Adrenal gland (tissue), 12 donors: ENCODE measurements around the gene SIRPB2. TPM values are rescaled to one million over a fixed set of nuclear protein-coding genes. Genes with fewer than 3 reads are reported as not detected.

Source experiments
- DNase-seq, 7 donors: peaks; one replicate each; pipeline ENCODE4 v3.0.0-alpha.2; 2019 to 2020
- H3K27ac ChIP-seq, 5 donors: fragments of 200-600 bp; sonication (generic) in 4 of 5; 1 replicate in 3 of 5; 2 replicates in 2 of 5; pipeline versions ENCODE4 v1.5.1 to v1.8.0; 2016 to 2020; ENCODE audit warnings: mild to moderate bottlenecking in 1 of 5
- H3K27me3 ChIP-seq: fragments of 200-600 bp; 2 replicates; pipeline ENCODE4 v1.8.0; 2021
- H3K36me3 ChIP-seq, 2 donors: fragments of 200-600 bp; replicated peaks in 1 of 2; 1 replicate in 1 of 2; 2 replicates in 1 of 2; pipeline versions ENCODE4 v1.5.1 to v1.8.0; 2018 to 2022
- H3K4me1 ChIP-seq, 2 donors: fragments of 200-600 bp; replicated peaks in 1 of 2; 1 replicate in 1 of 2; 2 replicates in 1 of 2; pipeline versions ENCODE4 v1.5.1 to v1.8.0; 2018 to 2021
- H3K4me3 ChIP-seq, 4 donors: fragments of 200-600 bp; sonication (generic) in 3 of 4; one replicate each; pipeline ENCODE4 v1.5.1; 2016 to 2018
- H3K9me3 ChIP-seq, 3 donors: fragments of 200-600 bp; sonication (generic) in 1 of 3; replicated peaks in 1 of 3; 1 replicate in 2 of 3; 2 replicates in 1 of 3; pipeline versions ENCODE4 v1.5.1 to v1.8.0; 2016 to 2021
- POLR2A ChIP-seq, 2 donors: fragments of 450-650 bp; IDR thresholded peaks; one replicate each; pipeline ENCODE4 v1.6.1; 2017; ENCODE audit warnings: antibody characterized with exemption in 2 of 2, mild to moderate bottlenecking in 2 of 2, moderate library complexity in 1 of 2
- WGBS, 4 donors: extraction: QIAGEN DNeasy Blood & Tissue Kit in 2 of 4; methylation state at CpG; one replicate each; pipeline versions ENCODE4 v1.1.5 to v1.1.7; 2013 to 2017; 5-methylcytosine and 5-hydroxymethylcytosine counted together
- intact Hi-C, 2 donors: fragments of 100-400 bp; cut with DNase I; formaldehyde crosslinking; loops; one replicate each; pipeline versions ENCODE4 v1.14.1 to v1.15.0; 2022 to 2023
- polyA plus RNA-seq, 3 donors: library from polyadenylated mRNA; stranded (reverse); fragments of 200-250 nt in 2 of 3; fragments of 350-450 nt in 1 of 3; fragmentation: Illumina TruSeq in 1 of 3; extraction: RNeasy Lipid Tissue Mini Kit (QIAGEN cat#74804) in 1 of 3; gene quantifications; one replicate each; pipeline ENCODE4 v1.2.3, GENCODE V29; 2013 to 2014
- small RNA-seq, 2 donors: library from RNA; depleted of rRNA; stranded (forward); fragments of <200 nt; gene quantifications; one replicate each; pipeline ENCODE3, GENCODE V24; 2016
- total RNA-seq, 9 donors: library from RNA; depleted of rRNA in 4 of 9; stranded (reverse); fragments of >200 nt in 4 of 9; fragments of 120-200 nt in 1 of 9; fragmentation: NEBNext Ultra II Directional in 1 of 9; extraction: Animal tissue kit (Norgen Biotek cat#: 25700) in 1 of 9; gene quantifications; one replicate each; pipeline versions ENCODE4 v1.1.0 to v1.2.4, GENCODE V29; 2013 to 2023
- TF ChIP-seq, protein P1 (sequence below), 6 experiments: fragments of 450-650 bp in 4 of 6; fragments of 200-600 bp in 2 of 6; sonication (generic) in 1 of 6; IDR thresholded peaks; 1 replicate in 5 of 6; 2 replicates in 1 of 6; pipeline versions ENCODE4 v1.5.1 to v1.8.0; 2016 to 2021; ENCODE audit warnings: antibody characterized with exemption in 6 of 6, mild to moderate bottlenecking in 2 of 6, moderate library complexity in 1 of 6
- donor health status: healthy with polysubstance abuse.
- donor health status: Bipolar disorder and iron deficiency.
- donor health status: DM: yes; HTN: yes; CAD: no.
- donor health status: DM: no; HTN: no; CAD: no.
- donor health status: DM: no; HTN: no; CAD: no.
- donor health status: DM: yes; HTN: yes; CAD: no.

SIRPB2 gene
- total and polyA plus RNA-seq, 12 donors = 0.61 to 19.7 (median 10.3) TPM

DNA sequence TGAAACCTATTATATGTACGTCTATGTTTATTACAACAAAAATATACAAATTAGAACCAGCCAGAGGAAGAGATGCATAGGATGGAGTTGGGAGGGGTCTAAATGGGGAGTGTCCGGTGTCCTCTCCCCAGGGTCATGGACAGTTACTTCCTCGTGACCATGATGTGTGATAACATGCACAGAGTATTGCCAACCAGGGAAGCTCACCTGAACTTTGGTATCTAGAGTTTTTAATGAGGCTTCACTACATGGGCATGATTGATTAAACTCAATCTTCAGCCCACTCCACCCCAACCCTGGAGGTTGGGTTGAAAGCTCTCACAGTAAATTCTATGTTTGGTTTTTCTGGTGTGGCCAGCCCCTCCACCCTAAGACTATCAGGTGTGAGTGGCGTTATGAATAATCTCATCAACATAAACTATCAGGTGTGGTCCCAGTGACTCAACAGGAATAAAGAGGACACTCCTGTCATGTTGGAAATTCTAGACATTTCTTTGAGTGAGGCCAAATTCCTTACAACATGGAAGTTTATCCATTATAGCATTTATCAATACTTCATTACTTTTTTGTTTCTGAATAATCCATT is 62.0 kb downstream of the SIRPB2 start:
- H3K27ac ChIP-seq = no peak overlapping the region
- H3K4me1 ChIP-seq = no peaks in the 10 kb centered on the region
- H3K9me3 ChIP-seq = no peaks in the 10 kb centered on the region
- TF ChIP-seq, protein P1, sequence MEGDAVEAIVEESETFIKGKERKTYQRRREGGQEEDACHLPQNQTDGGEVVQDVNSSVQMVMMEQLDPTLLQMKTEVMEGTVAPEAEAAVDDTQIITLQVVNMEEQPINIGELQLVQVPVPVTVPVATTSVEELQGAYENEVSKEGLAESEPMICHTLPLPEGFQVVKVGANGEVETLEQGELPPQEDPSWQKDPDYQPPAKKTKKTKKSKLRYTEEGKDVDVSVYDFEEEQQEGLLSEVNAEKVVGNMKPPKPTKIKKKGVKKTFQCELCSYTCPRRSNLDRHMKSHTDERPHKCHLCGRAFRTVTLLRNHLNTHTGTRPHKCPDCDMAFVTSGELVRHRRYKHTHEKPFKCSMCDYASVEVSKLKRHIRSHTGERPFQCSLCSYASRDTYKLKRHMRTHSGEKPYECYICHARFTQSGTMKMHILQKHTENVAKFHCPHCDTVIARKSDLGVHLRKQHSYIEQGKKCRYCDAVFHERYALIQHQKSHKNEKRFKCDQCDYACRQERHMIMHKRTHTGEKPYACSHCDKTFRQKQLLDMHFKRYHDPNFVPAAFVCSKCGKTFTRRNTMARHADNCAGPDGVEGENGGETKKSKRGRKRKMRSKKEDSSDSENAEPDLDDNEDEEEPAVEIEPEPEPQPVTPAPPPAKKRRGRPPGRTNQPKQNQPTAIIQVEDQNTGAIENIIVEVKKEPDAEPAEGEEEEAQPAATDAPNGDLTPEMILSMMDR (IDR thresholded peaks at IDR 0.05) = no peak
- TF ChIP-seq POLR2A (IDR thresholded peaks at IDR 0.05) = no peak
- intact Hi-C loops = no loop called here
- WGBS, 4 donors = 62 to 79% (median 71%) methylated on average over 4 of the region's 4 CpGs
- no peak for DNase-seq
- no peaks in the 10 kb centered on the region for H3K27me3 ChIP-seq
- no peak overlapping the region for H3K4me3 ChIP-seq
- no peaks in the 10 kb centered on the region for H3K36me3 ChIP-seq

DNA sequence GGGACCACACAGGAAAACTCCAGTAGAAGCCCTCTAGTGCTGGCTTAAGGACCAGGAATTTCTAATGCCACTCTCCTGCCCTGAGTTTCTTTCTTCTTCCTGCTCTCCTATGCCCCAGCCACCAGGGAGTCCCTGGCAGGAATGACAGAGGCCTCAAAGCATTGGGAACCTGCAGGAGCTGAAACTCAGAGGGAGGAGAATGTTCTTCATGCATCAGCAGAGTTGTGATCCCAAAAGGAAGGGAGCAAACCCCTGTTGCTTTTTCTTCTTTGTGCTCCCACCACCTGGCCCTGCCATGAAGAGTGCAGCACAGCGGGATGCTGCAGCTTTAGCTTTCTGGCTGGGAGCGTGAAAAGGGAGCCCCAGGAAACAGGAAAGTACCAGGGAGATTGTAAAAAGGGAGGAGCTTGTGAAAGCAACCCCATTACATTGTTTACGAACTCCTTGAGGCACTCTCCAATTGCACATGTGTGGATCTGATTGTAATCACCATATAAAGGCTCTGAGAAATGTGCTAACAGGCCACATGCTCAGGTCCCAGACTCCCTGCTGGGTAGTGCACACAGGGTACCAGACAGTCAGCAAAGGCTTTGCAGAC is 63.7 kb downstream of the SIRPB2 start:
- H3K27ac ChIP-seq = no peak overlapping the region
- no peaks in the 10 kb centered on the region for H3K36me3 ChIP-seq
- no peak for TF ChIP-seq POLR2A (IDR thresholded peaks at IDR 0.05)
- TF ChIP-seq, protein P1 (IDR thresholded peaks at IDR 0.05) = no peak
- DNase-seq = no peak
- H3K27me3 ChIP-seq = no peaks in the 10 kb centered on the region
- H3K4me1 ChIP-seq = no peaks in the 10 kb centered on the region
- intact Hi-C loops = no loop called here
- 50 to 73% (median 59%) methylated on average over 3 of the region's 3 CpGs for WGBS, 4 donors
- no peak overlapping the region for H3K4me3 ChIP-seq
- H3K9me3 ChIP-seq = no peaks in the 10 kb centered on the region

DNA sequence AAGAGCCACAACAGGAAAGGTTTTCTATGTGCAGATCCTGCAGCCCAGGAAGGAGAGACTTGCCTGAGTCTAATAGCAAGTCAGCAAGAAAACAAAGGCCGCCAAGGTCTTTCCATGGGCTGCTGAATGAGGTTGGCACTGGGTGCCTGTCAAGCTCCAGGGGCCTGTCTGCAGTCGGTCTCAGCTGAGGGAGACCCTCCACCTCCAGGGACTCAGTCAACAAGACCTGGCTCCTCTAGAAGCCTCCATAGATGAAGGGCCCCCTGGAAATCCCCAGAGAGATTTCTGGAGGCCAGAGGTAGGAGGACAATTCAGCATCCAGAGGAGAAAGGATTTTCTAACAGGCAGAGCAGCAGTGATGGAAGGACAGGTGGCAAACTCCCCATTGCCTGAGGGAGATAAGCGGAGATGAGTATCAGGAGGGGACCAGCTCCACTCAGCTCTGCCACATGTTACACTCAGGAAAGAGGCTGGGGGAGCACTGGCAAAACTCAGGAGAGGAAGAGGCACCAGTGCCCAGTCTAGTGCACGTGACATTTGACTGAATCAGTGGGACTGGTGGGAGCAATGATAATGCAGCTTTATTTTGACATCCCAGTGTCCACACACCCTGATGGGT is 64.9 kb downstream of the SIRPB2 start:
- H3K4me3 ChIP-seq = no peak overlapping the region
- H3K27ac ChIP-seq = no peak overlapping the region
- no peaks in the 10 kb centered on the region for H3K36me3 ChIP-seq
- no peaks in the 10 kb centered on the region for H3K4me1 ChIP-seq
- H3K27me3 ChIP-seq = no peaks in the 10 kb centered on the region
- no peak for DNase-seq
- H3K9me3 ChIP-seq = no peaks in the 10 kb centered on the region
- TF ChIP-seq, protein P1 (IDR thresholded peaks at IDR 0.05) = no peak
- TF ChIP-seq POLR2A (IDR thresholded peaks at IDR 0.05) = no peak
- 50 to 75% (median 61%) methylated on average over 4 of the region's 4 CpGs for WGBS, 4 donors
- intact Hi-C loops = no loop called here

Small RNA genes lying within 50 kb of the gene (small RNA-seq; reads per million reads assigned to genes)
- gene RNU6-917P = 0 reads per million in 2 donors

Other genes starting within 250 kb of the SIRPB2 start
- 10 to 100 TPM in 2 of 9 donors, 1 to 10 TPM in 7; 3.3 to 18.9 (median 5.8) TPM for gene SNPH, start 225.1 kb downstream of the SIRPB2 start, total RNA-seq
- gene SNPH, start 225.1 kb downstream of the SIRPB2 start, polyA plus RNA-seq = 10 to 100 TPM in 1 of 3 donors, 1 to 10 TPM in 2; 2.1 to 12.8 (median 4.2) TPM
- gene SDCBP2, start 162.3 kb downstream of the SIRPB2 start, total RNA-seq = 1 to 10 TPM in 7 of 9 donors, under 1 TPM in 2; 0.43 to 7.6 (median 2.7) TPM
- gene SDCBP2, start 162.3 kb downstream of the SIRPB2 start, polyA plus RNA-seq = 1 to 10 TPM; 2.4 to 3.8 (median 3.0) TPM
- 100 to 1,000 TPM in 7 of 9 donors, 10 to 100 TPM in 2; 51.7 to 571 (median 124) TPM for gene FKBP1A, start 98.4 kb downstream of the SIRPB2 start, total RNA-seq
- gene FKBP1A, start 98.4 kb downstream of the SIRPB2 start, polyA plus RNA-seq = 100 to 1,000 TPM; 111 to 917 (median 149) TPM
- gene NSFL1C, start 24.6 kb downstream of the SIRPB2 start, total RNA-seq = 100 to 1,000 TPM in 5 of 9 donors, 10 to 100 TPM in 4; 52.5 to 491 (median 117) TPM
- 100 to 1,000 TPM in 1 of 3 donors, 10 to 100 TPM in 2; 46.1 to 510 (median 61.1) TPM for gene NSFL1C, start 24.6 kb downstream of the SIRPB2 start, polyA plus RNA-seq
- gene SIRPD, start 66.3 kb upstream of the SIRPB2 start, total RNA-seq = 1 to 10 TPM in 1 of 9 donors, under 1 TPM in 1, not detected in 7; 0.43 to 3.3 TPM
- gene SIRPD, start 66.3 kb upstream of the SIRPB2 start, polyA plus RNA-seq = 1 to 10 TPM in 1 of 3 donors, not detected in 2; 1.5 TPM
- 10 to 100 TPM in 1 of 9 donors, 1 to 10 TPM in 7, under 1 TPM in 1; 0.49 to 15.1 (median 5.1) TPM for gene SIRPB1, start 128.6 kb upstream of the SIRPB2 start, total RNA-seq
- gene SIRPB1, start 128.6 kb upstream of the SIRPB2 start, polyA plus RNA-seq = 1 to 10 TPM in 2 of 3 donors, under 1 TPM in 1; 0.51 to 4.0 (median 3.7) TPM
- 1 to 10 TPM in 1 of 9 donors, under 1 TPM in 5, not detected in 3; 0.25 to 2.0 (median 0.47) TPM for gene SIRPG, start 166.4 kb upstream of the SIRPB2 start, total RNA-seq
- 1 to 10 TPM in 1 of 3 donors, under 1 TPM in 2; 0.35 to 1.0 (median 0.77) TPM for gene SIRPG, start 166.4 kb upstream of the SIRPB2 start, polyA plus RNA-seq